Fibroblast of lung (primary cell): ENCODE data around the gene DGKQ. TPM values are rescaled to one million over a fixed set of nuclear protein-coding genes. Genes with fewer than 3 reads are reported as not detected.
"Not testable (repeated sequence)": the region's sequence is repeated elsewhere in the genome, so short reads cannot be mapped to it uniquely, and the experiment has no call there.

ENCODE experiments used
- DNase-seq, 2 donors: peaks; one replicate each; pipeline versions ENCODE4 v3.0.0 to v3.0.0-alpha.2; 2010; ENCODE audit warnings: low read depth in 2 of 2
- H2AFZ ChIP-seq: 2 replicates; pipeline ENCODE4 v1.5.1; 2012; ENCODE audit warnings: low read length, control low read depth, inconsistent platforms
- H3K27ac ChIP-seq: 2 replicates; pipeline ENCODE4 v1.5.1; 2011; ENCODE audit warnings: low read length, control low read depth; ENCODE audit not compliant: insufficient read depth
- H3K27me3 ChIP-seq: 2 replicates; pipeline ENCODE4 v1.5.1; 2011; ENCODE audit warnings: mild to moderate bottlenecking, low read length; ENCODE audit not compliant: control insufficient read depth, insufficient read depth
- H3K36me3 ChIP-seq: 2 replicates; pipeline ENCODE4 v1.5.1; 2011; ENCODE audit warnings: low read length; ENCODE audit not compliant: control insufficient read depth, insufficient read depth
- H3K4me1 ChIP-seq: 2 replicates; pipeline ENCODE4 v1.5.1; 2011; ENCODE audit warnings: low read length; ENCODE audit not compliant: control insufficient read depth, insufficient read depth; ENCODE audit errors: extremely low read depth
- H3K4me2 ChIP-seq: 2 replicates; pipeline ENCODE4 v1.5.1; 2011; ENCODE audit warnings: low read length, control low read depth; ENCODE audit not compliant: insufficient read depth; ENCODE audit errors: extremely low read depth
- H3K4me3 ChIP-seq, 4 experiments: fragments of 200-600 bp in 1 of 4; sonication (generic) in 1 of 4; replicated peaks in 1 of 4; 2 replicates each; pipeline ENCODE4 v1.5.1; 2011 to 2016; ENCODE audit warnings: low read length in 4 of 4, low read depth in 3 of 4, mild to moderate bottlenecking in 3 of 4, control low read depth in 2 of 4, inconsistent platforms in 1 of 4, mixed read lengths in 1 of 4; ENCODE audit not compliant: insufficient read depth in 1 of 4; ENCODE audit errors: control extremely low read depth in 1 of 4
- H3K79me2 ChIP-seq: 2 replicates; pipeline ENCODE4 v1.5.1; 2012; ENCODE audit warnings: mild to moderate bottlenecking, low read length, inconsistent platforms; ENCODE audit not compliant: control insufficient read depth, insufficient read depth
- H3K9ac ChIP-seq: 2 replicates; pipeline ENCODE4 v1.5.1; 2011; ENCODE audit warnings: mild to moderate bottlenecking, low read length, control low read depth; ENCODE audit not compliant: insufficient read depth
- H3K9me3 ChIP-seq: 2 replicates; pipeline ENCODE4 v1.5.1; 2012; ENCODE audit warnings: low read depth, low read length; ENCODE audit not compliant: control insufficient read depth, insufficient read depth
- H4K20me1 ChIP-seq: 2 replicates; pipeline ENCODE4 v1.5.1; 2011; ENCODE audit warnings: low read length; ENCODE audit not compliant: control insufficient read depth, insufficient read depth; ENCODE audit errors: extremely low read depth
- CTCF ChIP-seq, 2 donors: IDR thresholded peaks in 1 of 2; conservative IDR thresholded peaks in 1 of 2; 1 replicate in 1 of 2; 2 replicates in 1 of 2; pipeline ENCODE4 v1.5.1; 2011 to 2012; ENCODE audit warnings: low read length in 2 of 2, control low read depth in 1 of 2, inconsistent platforms in 1 of 2, low read depth in 1 of 2, mild to moderate bottlenecking in 1 of 2
- EZH2 ChIP-seq: IDR thresholded peaks from 2 replicates; pipeline ENCODE4 v1.5.1; 2012; ENCODE audit warnings: low read length, control low read depth, mild to moderate bottlenecking; ENCODE audit errors: missing control alignments
- polyA plus RNA-seq, 2 donors: library from polyadenylated mRNA; depleted of rRNA in 1 of 2; stranded (reverse) in 1 of 2; unstranded in 1 of 2; fragments of >200 nt; gene quantifications; 2 replicates each; pipeline ENCODE4 v1.2.1, GENCODE V29; 2011 to 2012; ENCODE audit warnings: missing spikeins in 1 of 2
- total RNA-seq: library from RNA; depleted of rRNA; stranded (reverse); fragments of >200 nt; gene quantifications from 2 replicates; pipeline ENCODE4 v1.2.1, GENCODE V29; 2014

DGKQ gene
- total and polyA plus RNA-seq, 2 donors (not counting 1 experiment from before 2014, with no cell fraction given) = 2.1 to 13.2 TPM

- Histone ChIP-seq H4K20me1 (peaks cover 2% of the 10 kb centered on the region), H3K79me2 (peaks cover 58% of the 10 kb centered on the region), H3K4me1 (peaks cover 4% of the 10 kb centered on the region), H2AFZ (no peak overlapping the region), H3K9ac (peak overlapping the region; percentile 3), H3K4me2 (peak overlapping the region; percentile 80), H3K27ac (peak overlapping the region; percentile 98), H3K4me3 (peak overlapping the region; percentile 55 to 96 (median 78)), H3K36me3 (no peaks in the 10 kb centered on the region), H3K27me3 (no peaks in the 10 kb centered on the region), H3K9me3 (no peaks in the 10 kb centered on the region)
- no peak for TF ChIP-seq EZH2
- no peak for TF ChIP-seq CTCF (conservative IDR thresholded peaks at IDR 0.05 in 1 of 2, IDR thresholded peaks at IDR 0.05 in 1 of 2; ENCODE audit: low read depth in 1 of 2, low read length in 2 of 2)
- no peak for DNase-seq
These were observed 42.6 kb downstream of the DGKQ start for GRCh38 chr4:930827-931193.

DNA sequence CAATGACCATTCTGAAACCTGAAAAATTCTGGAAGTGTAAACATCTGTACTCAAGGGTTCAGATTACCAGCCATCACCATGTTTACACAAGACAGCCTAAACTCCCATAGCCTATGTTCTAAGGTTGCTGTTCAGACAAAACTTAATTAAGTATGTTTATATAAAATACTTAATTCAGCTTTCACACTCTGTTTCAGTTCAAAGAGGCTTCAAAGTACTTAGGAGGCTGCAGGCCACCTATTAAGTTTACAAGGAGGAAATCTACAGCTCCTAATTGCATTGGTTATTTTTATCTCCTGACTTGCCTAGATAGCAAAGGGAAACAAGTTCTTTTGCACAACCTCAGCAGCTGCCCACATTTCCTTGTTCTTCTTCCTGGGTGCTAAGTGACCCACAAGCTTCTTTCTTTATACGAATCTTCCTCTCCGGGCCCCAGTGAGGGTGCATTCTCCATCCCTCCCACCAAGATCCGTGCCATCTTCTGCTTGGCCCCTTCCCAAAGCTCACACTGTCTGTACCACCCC, 43.3 kb downstream of the DGKQ start:
- peak overlapping the region; percentile 80 for H3K4me2 ChIP-seq
- H3K27ac ChIP-seq = peak overlapping the region; percentile 18
- peaks cover 4% of the 10 kb centered on the region for H3K4me1 ChIP-seq
- H3K4me3 ChIP-seq = peak overlapping the region in 1 of 4 experiments; percentile 96
- no peaks in the 10 kb centered on the region for H3K9me3 ChIP-seq
- peak in 1 of 2 donors; percentile 43 for DNase-seq
- H2AFZ ChIP-seq = no peak overlapping the region
- peaks cover 2% of the 10 kb centered on the region for H4K20me1 ChIP-seq
- H3K9ac ChIP-seq = no peak overlapping the region
- H3K36me3 ChIP-seq = no peaks in the 10 kb centered on the region
- H3K27me3 ChIP-seq = no peaks in the 10 kb centered on the region
- peaks cover 65% of the 10 kb centered on the region for H3K79me2 ChIP-seq
- TF ChIP-seq EZH2 = no peak
- no peak for TF ChIP-seq CTCF (conservative IDR thresholded peaks at IDR 0.05 in 1 of 2, IDR thresholded peaks at IDR 0.05 in 1 of 2; ENCODE audit: low read depth in 1 of 2, low read length in 2 of 2)

GRCh38 chr4:929096-929765, 44.1 kb downstream of the DGKQ start:
- no peak for DNase-seq
- TF ChIP-seq CTCF (conservative IDR thresholded peaks at IDR 0.05 in 1 of 2, IDR thresholded peaks at IDR 0.05 in 1 of 2; ENCODE audit: low read depth in 1 of 2, low read length in 2 of 2) (no peak), EZH2 (no peak)
- Histone ChIP-seq H3K4me1 (peaks cover 4% of the 10 kb centered on the region), H4K20me1 (peaks cover 2% of the 10 kb centered on the region), H2AFZ (no peak overlapping the region), H3K36me3 (no peaks in the 10 kb centered on the region), H3K4me2 (no peak overlapping the region), H3K4me3 (no peak overlapping the region), H3K79me2 (peaks cover 74% of the 10 kb centered on the region), H3K27me3 (no peaks in the 10 kb centered on the region), H3K9ac (no peak overlapping the region), H3K9me3 (no peaks in the 10 kb centered on the region), H3K27ac (no peak overlapping the region)

DNA sequence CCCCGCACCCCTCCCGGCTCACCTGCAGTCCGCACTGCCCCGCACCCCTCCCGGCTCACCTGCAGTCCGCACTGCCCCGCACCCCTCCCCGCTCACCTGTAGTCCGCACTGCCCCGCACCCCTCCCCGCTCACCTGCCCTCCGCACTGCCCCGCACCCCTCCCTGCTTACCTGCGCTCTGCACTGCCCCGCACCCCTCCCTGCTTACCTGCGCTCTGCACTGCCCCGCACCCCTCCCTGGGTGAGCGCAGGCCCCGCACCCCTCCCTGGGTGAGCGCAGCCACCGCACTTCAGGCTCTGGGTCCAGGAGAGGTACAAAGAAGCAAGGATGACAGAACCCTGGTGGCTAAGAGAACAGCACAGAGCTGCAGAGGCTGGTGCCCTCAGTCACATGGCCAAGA, 45.8 kb downstream of the DGKQ start:
- H4K20me1 ChIP-seq, DNase-seq: not testable (repeated sequence)

More for the DNA sequence above, 45.8 kb downstream of the DGKQ start:
- H3K9me3 ChIP-seq, H3K9ac ChIP-seq, H3K4me2 ChIP-seq, H3K4me1 ChIP-seq, H3K4me3 ChIP-seq, H3K36me3 ChIP-seq, H2AFZ ChIP-seq, H3K27ac ChIP-seq, H3K27me3 ChIP-seq: not testable (repeated sequence)
- H3K79me2 ChIP-seq = peaks cover 81% of the 10 kb centered on the region
